ENCODE measurements around the gene RBFOX2. TPM values are rescaled to one million over a fixed set of nuclear protein-coding genes. Genes with fewer than 3 reads are reported as not detected.

Gene RBFOX2
- total and polyA plus RNA-seq, 2 donors (not counting 1 experiment from before 2014, with no cell fraction given): not detected

DNA sequence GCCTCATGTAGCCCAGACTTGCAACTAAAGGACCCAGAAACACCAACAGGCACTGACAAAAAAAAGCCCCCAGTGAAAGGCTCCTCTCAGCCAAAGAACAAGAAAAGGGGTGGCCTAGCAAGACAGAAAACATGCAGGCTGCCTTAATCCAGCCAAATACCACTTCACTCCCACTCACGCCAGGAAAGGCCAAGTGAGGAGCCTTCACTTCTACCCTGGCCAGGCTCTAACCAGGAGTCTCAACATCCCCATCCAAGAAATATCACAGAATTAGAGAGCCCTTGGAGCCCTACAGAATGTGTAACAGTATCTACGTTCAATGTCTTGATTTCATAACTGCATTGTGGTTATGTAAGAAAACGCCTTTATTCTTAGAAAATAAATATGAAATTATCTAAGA, 162.0 kb downstream of the RBFOX2 start:
- Histone ChIP-seq H3K4me2 (replicated peaks; ENCODE audit: low read depth, low read length, poor library complexity, severe bottlenecking) (no peak overlapping the region), H3K9ac (ENCODE audit: low read length) (no peak overlapping the region), H3K9me3 (ENCODE audit: control extremely low read depth in 1 of 3, control insufficient read depth in 2 of 3, insufficient read depth in 1 of 3, low read length in 2 of 3) (no peaks in the 10 kb centered on the region), H3K27ac (ENCODE audit: low read length in 2 of 2) (no peak overlapping the region), H3K27me3 (replicated peaks in 1 of 4; ENCODE audit: control extremely low read depth in 1 of 4, control insufficient read depth in 3 of 4, insufficient read depth in 4 of 4, low read length in 3 of 4) (peaks cover 0 to 3% (median 0%) of the 10 kb centered on the region in 4 experiments), H3K36me3 (replicated peaks in 1 of 2; ENCODE audit: control extremely low read depth in 1 of 2, control insufficient read depth in 1 of 2, extremely low read depth in 1 of 2, insufficient read depth in 2 of 2, low read length in 1 of 2) (no peaks in the 10 kb centered on the region), H4K20me1 (ENCODE audit: control insufficient read depth, insufficient read depth, low read length, poor library complexity, severe bottlenecking) (no peaks in the 10 kb centered on the region), H3K79me2 (ENCODE audit: control insufficient read depth, insufficient read depth, low read length) (no peaks in the 10 kb centered on the region), H3K4me1 (ENCODE audit: control insufficient read depth in 2 of 2, insufficient read depth in 2 of 2, low read length in 2 of 2) (no peaks in the 10 kb centered on the region), H3K4me3 (ENCODE audit: control extremely low read depth in 1 of 5, extremely low read depth in 1 of 5, insufficient read depth in 1 of 5, low read depth in 2 of 5, low read length in 4 of 5) (no peak overlapping the region), H2AFZ (ENCODE audit: insufficient read depth, low read depth, low read length, poor library complexity, severe bottlenecking) (no peak overlapping the region)
- TF ChIP-seq, protein P1, sequence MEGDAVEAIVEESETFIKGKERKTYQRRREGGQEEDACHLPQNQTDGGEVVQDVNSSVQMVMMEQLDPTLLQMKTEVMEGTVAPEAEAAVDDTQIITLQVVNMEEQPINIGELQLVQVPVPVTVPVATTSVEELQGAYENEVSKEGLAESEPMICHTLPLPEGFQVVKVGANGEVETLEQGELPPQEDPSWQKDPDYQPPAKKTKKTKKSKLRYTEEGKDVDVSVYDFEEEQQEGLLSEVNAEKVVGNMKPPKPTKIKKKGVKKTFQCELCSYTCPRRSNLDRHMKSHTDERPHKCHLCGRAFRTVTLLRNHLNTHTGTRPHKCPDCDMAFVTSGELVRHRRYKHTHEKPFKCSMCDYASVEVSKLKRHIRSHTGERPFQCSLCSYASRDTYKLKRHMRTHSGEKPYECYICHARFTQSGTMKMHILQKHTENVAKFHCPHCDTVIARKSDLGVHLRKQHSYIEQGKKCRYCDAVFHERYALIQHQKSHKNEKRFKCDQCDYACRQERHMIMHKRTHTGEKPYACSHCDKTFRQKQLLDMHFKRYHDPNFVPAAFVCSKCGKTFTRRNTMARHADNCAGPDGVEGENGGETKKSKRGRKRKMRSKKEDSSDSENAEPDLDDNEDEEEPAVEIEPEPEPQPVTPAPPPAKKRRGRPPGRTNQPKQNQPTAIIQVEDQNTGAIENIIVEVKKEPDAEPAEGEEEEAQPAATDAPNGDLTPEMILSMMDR (IDR thresholded peaks at IDR 0.05): no peak
- no peak for TF ChIP-seq EZH2 (IDR thresholded peaks at IDR 0.05; ENCODE audit: borderline replicate concordance, insufficient read depth, low read depth, low read length, poor library complexity, severe bottlenecking)
- POLR2A ChIA-PET: no interaction called here
- no peak for ATAC-seq (ENCODE audit: low read depth)
- intact Hi-C loops (cut with micrococcal nuclease): no loop called here
- no peak overlapping the region for H3K27ac Mint-ChIP-seq
- H3K9me3 Mint-ChIP-seq (ENCODE audit: insufficient read depth): no peaks in the 10 kb centered on the region
- H3K4me1 Mint-ChIP-seq: no peaks in the 10 kb centered on the region
- H3K4me3 Mint-ChIP-seq: no peak overlapping the region
- peaks cover 25% of the 10 kb centered on the region for H3K27me3 Mint-ChIP-seq
- whole genome bisulfite sequencing (ENCODE audit: insufficient coverage): 90% methylated on average over 1 of the region's 3 CpGs
- no peak for DNase-seq
- CTCF ChIA-PET: no interaction called here

DNA sequence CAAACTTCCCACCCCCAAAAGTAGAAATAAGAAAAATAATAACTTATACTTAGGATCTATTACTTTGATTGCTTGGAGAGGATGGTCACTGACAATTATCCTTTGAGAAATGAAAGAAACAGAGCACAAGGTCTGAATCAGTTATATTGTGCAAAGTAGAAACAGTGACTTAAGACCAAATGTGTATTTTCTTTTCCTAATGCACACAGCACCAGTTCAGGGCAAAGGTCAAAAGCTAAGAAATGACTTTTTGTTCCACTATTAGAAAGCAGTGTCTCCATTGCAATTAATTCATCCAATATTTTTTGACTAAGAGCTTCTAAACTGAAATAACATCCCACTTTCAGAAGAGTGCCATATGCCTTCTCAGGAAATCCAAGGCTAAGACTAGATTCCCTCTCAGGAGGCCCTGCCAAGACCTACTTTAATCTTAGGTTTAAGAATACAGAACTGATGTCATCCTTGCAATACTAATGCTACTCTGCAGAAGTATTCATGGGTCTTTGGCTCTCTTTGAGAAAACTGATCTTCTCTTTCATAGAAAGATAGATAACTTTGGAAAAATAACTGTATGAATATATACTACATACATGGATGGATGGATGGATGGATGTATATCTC, 164.0 kb downstream of the RBFOX2 start:
- H3K4me1 Mint-ChIP-seq: no peaks in the 10 kb centered on the region
- intact Hi-C loops (cut with micrococcal nuclease): no loop called here
- H3K27ac ChIP-seq (ENCODE audit: low read length in 2 of 2): no peak overlapping the region
- H3K27me3 Mint-ChIP-seq: peaks cover 11% of the 10 kb centered on the region
- POLR2A ChIA-PET: no interaction called here
- H3K79me2 ChIP-seq (ENCODE audit: control insufficient read depth, insufficient read depth, low read length): no peaks in the 10 kb centered on the region
- no peaks in the 10 kb centered on the region for H3K9me3 Mint-ChIP-seq (ENCODE audit: insufficient read depth)
- no peak overlapping the region for H3K4me2 ChIP-seq (replicated peaks; ENCODE audit: low read depth, low read length, poor library complexity, severe bottlenecking)
- TF ChIP-seq, protein P1 (IDR thresholded peaks at IDR 0.05): no peak
- no peak for TF ChIP-seq EZH2 (IDR thresholded peaks at IDR 0.05; ENCODE audit: borderline replicate concordance, insufficient read depth, low read depth, low read length, poor library complexity, severe bottlenecking)
- H3K9me3 ChIP-seq (ENCODE audit: control extremely low read depth in 1 of 3, control insufficient read depth in 2 of 3, insufficient read depth in 1 of 3, low read length in 2 of 3): no peaks in the 10 kb centered on the region
- no peaks in the 10 kb centered on the region for H3K36me3 ChIP-seq (replicated peaks in 1 of 2; ENCODE audit: control extremely low read depth in 1 of 2, control insufficient read depth in 1 of 2, extremely low read depth in 1 of 2, insufficient read depth in 2 of 2, low read length in 1 of 2)
- no peak overlapping the region for H2AFZ ChIP-seq (ENCODE audit: insufficient read depth, low read depth, low read length, poor library complexity, severe bottlenecking)
- no peak overlapping the region for H3K9ac ChIP-seq (ENCODE audit: low read length)
- peaks cover 0 to 3% (median 0%) of the 10 kb centered on the region in 4 experiments for H3K27me3 ChIP-seq (replicated peaks in 1 of 4; ENCODE audit: control extremely low read depth in 1 of 4, control insufficient read depth in 3 of 4, insufficient read depth in 4 of 4, low read length in 3 of 4)
- CTCF ChIA-PET: no interaction called here
- ATAC-seq (ENCODE audit: low read depth) (no peak), DNase-seq (no peak)
- H3K4me3 Mint-ChIP-seq: no peak overlapping the region
- no peaks in the 10 kb centered on the region for H4K20me1 ChIP-seq (ENCODE audit: control insufficient read depth, insufficient read depth, low read length, poor library complexity, severe bottlenecking)
- no peak overlapping the region for H3K4me3 ChIP-seq (ENCODE audit: control extremely low read depth in 1 of 5, extremely low read depth in 1 of 5, insufficient read depth in 1 of 5, low read depth in 2 of 5, low read length in 4 of 5)
- H3K4me1 ChIP-seq (ENCODE audit: control insufficient read depth in 2 of 2, insufficient read depth in 2 of 2, low read length in 2 of 2): no peaks in the 10 kb centered on the region
- H3K27ac Mint-ChIP-seq: no peak overlapping the region

Data from B cell (primary cell).